ENCODE results near the gene REM1. TPM values are rescaled to one million over a fixed set of nuclear protein-coding genes. Genes with fewer than 3 reads are reported as not detected.

Gene REM1, protein sequence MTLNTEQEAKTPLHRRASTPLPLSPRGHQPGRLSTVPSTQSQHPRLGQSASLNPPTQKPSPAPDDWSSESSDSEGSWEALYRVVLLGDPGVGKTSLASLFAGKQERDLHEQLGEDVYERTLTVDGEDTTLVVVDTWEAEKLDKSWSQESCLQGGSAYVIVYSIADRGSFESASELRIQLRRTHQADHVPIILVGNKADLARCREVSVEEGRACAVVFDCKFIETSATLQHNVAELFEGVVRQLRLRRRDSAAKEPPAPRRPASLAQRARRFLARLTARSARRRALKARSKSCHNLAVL
- 0.06 TPM in 1 of 2 replicates, not detected in the other for total RNA-seq

DNA sequence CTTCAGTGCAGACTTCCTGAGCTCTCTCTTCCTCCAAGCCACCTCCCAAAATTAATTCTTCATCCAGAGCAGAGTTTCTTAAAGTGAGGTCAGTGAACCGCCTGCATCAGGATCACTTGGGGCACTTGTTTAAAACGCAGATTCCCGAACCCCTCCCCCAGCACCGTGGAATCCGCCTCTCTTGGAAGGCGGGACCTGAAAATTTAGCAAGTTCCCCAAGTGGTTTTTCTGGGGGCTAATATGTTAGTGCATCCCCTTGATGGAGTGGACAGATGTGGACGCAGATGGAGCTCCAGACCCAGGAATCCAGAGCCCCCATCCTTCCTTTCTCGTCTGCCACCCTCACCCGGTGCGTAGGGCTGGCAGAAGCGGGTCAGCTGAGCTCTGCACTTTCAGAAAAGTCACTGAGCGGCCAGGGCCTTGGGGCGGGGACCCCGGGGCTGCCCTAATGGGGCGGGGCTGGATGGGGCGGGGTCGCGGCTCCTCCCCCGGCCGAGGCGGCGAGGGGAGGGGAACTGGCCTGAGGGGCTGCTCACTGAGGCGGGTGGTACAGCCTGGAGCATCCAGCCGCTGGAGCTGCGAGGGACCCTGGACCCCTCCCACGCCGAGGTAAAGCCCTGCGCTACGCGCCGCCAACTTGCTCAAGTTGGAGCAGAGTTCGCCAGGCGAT lies at the start of gene REM1, which contains the start of gene DEFB124:
TSS of gene REM1 (plus strand) at position 531 of the 670 bp plus-strand sequence. CDS start 1,158 bp downstream, outside the sequence.
TSS of gene DEFB124 (minus strand) at position 370 of the 670 bp plus-strand sequence. CDS start 2,114 bp downstream, outside the sequence.

GRCh38 chr20:31440012-31440659 lies 35.0 kb upstream of the REM1 start, which contains the start of gene DEFB123:
TSS of gene DEFB123 (plus strand) at chr20:31440632. CDS start at chr20:31440699, 67 bp downstream.

DNA sequence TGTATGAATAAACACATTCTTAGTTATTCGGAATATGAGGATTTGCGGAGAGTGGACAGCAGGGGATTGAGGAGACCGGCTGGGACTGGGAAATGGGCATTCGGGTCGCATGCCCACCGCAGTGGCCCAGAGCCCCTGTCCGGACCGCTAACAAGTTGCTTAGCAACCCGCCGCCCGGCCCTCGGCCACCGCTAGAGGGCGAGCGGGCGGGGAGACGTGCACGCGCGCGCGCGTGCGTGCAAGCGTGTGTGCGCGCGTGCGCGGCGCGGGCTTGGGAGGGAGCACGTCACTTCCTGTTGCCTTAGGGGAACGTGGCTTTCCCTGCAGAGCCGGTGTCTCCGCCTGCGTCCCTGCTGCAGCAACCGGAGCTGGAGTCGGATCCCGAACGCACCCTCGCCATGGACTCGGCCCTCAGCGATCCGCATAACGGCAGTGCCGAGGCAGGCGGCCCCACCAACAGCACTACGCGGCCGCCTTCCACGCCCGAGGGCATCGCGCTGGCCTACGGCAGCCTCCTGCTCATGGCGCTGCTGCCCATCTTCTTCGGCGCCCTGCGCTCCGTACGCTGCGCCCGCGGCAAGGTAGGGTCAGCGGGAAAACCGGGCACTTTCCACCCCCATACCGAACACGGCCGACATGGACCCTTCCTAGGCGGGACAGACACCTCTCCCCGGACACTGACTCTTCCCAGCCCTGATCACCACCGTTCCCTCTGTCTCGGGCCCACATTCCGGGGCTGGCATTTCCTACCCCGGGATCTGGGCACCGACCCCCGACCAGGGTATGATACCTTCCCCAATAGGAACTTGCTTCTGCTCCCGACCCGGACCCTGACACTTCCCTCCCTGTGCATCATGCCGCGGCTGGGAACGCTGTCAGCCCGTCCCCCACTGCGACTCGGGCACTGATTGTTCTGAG lies 39.3 kb downstream of the REM1 start, which contains the start of gene HM13:
TSS of gene HM13 (plus strand) at position 289 of the 918 bp plus-strand sequence. CDS start at position 399, 110 bp downstream.

Other genes starting within 250 kb of the REM1 start
- gene DEFB115, start 217.6 kb upstream of the REM1 start, total RNA-seq: not detected in 2 replicates
- gene DEFB116, start 166.7 kb upstream of the REM1 start, total RNA-seq: not detected in 2 replicates
- not detected in 2 replicates for gene DEFB118, start 106.7 kb upstream of the REM1 start, total RNA-seq
- not detected in 2 replicates for gene DEFB119, start 84.7 kb upstream of the REM1 start, total RNA-seq
- not detected in 2 replicates for gene DEFB121, start 69.1 kb upstream of the REM1 start, total RNA-seq
- gene DEFB123, start 34.7 kb upstream of the REM1 start, total RNA-seq: not detected in 2 replicates
- gene DEFB124, start 161 bp upstream of the REM1 start, total RNA-seq: not detected in 2 replicates
- 31.6 and 74.3 TPM in 2 replicates for gene HM13, start 39.2 kb downstream of the REM1 start, total RNA-seq
- gene ID1, start 130.0 kb downstream of the REM1 start, total RNA-seq: 282 and 476 TPM in 2 replicates
- gene COX4I2, start 162.6 kb downstream of the REM1 start, total RNA-seq: not detected in 2 replicates
- gene BCL2L1, start 247.6 kb downstream of the REM1 start, total RNA-seq: 37.7 and 88.4 TPM in 2 replicates

All from bladder microvascular endothelial cell (primary cell).